C4-2B (cell line): ENCODE results near the gene PTPRN2.

ENCODE experiments used
- ZFX ChIP-seq: fragments of 450-650 bp; IDR thresholded peaks from 2 replicates; pipeline ENCODE4 v1.6.1; 2017
- TF ChIP-seq, protein P1 (sequence below): fragments of 450-650 bp; conservative IDR thresholded peaks from 2 replicates; pipeline ENCODE4 v1.5.1; 2017; ENCODE audit warnings: mild to moderate bottlenecking

DNA sequence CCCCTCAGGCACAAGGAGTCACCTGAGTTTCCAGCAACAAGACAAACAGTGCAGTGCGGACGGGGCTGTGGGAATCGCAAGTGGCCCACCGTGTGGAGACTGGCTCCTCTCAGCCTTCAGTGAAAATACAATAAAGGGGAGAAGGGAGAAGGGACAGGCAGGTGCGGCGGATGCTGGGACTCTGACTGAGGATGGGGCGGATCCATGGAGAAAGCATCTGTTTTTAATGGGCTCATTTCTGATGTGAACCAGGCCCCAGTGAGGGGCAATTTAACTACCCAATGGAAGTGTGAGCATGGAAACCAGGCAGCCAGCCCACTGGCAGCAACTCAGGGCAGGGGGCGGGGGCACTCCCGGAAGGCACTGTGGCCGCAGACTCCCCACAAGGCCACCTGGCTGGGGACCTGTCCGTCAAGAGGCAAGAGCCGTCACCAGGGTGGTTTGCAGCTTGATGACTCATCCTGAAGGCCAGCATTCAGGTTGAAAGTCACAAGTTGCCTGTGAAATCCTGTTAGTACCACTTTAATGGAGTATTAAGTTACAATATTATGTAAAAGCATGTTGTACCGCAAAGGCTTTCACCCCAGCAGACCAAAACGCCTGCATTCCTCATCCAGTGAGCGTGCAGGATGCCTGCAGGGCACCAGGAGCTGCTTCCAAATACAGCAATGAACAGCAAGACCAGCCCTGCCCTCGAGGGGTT, 476.4 kb downstream of the PTPRN2 start:
- TF ChIP-seq, protein P1, sequence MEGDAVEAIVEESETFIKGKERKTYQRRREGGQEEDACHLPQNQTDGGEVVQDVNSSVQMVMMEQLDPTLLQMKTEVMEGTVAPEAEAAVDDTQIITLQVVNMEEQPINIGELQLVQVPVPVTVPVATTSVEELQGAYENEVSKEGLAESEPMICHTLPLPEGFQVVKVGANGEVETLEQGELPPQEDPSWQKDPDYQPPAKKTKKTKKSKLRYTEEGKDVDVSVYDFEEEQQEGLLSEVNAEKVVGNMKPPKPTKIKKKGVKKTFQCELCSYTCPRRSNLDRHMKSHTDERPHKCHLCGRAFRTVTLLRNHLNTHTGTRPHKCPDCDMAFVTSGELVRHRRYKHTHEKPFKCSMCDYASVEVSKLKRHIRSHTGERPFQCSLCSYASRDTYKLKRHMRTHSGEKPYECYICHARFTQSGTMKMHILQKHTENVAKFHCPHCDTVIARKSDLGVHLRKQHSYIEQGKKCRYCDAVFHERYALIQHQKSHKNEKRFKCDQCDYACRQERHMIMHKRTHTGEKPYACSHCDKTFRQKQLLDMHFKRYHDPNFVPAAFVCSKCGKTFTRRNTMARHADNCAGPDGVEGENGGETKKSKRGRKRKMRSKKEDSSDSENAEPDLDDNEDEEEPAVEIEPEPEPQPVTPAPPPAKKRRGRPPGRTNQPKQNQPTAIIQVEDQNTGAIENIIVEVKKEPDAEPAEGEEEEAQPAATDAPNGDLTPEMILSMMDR: no peak
- no peak for TF ChIP-seq ZFX
